Measurements from ENCODE around the gene CADPS2. TPM values are rescaled to one million over a fixed set of nuclear protein-coding genes. Genes with fewer than 3 reads are reported as not detected.

CADPS2 gene
- total RNA-seq (2022) (14.1 and 16.4 TPM in 2 replicates), Bru-seq, nascent RNA (percentile 67 among the genes with signal in this experiment), BruChase-seq, experiment 1, labeled RNA remaining after a 6-hour chase (percentile 49 among the genes with signal in this experiment), BruChase-seq, experiment 2, labeled RNA remaining after a 2-hour chase (percentile 49 among the genes with signal in this experiment)
- long read RNA-seq, partial matches to known transcripts = 5 of 16 reads
- long read RNA-seq, other reads (novel, unspliced or antisense) = 11 of 16 reads

GRCh38 chr7:122886357-122887081 is at the start of gene CADPS2:
CADPS2 (minus strand) TSS chr7:122886460; CDS start chr7:122886337, 123 bp downstream.
- Mint-ChIP-seq H3K4me1 (ENCODE audit: low read depth, unreplicated experiment) (peaks cover 18% of the 10 kb centered on the region), H3K4me3 (ENCODE audit: low read depth, unreplicated experiment) (peak within 1 kb of the TSS; percentile 95), H3K27ac (ENCODE audit: unreplicated experiment) (peak within 1 kb of the TSS; percentile 81), H3K27me3 (ENCODE audit: unreplicated experiment) (no peaks in the 10 kb centered on the region), H3K9me3 (ENCODE audit: low read depth, unreplicated experiment) (no peaks in the 10 kb centered on the region), H3K36me3 (ENCODE audit: insufficient read depth, unreplicated experiment) (peaks cover 24% of the 10 kb centered on the region)
- no TSS peak for BruUV-seq (replicated peaks)
- peak; percentile 91 for DNase-seq
- TF ChIP-seq CTCF (IDR thresholded peaks at IDR 0.05; ENCODE audit: unreplicated experiment) = no peak
- CTCF ChIA-PET = interaction anchor here (1.1 to 1.4 kb wide), 3 partner anchors 16 to 336 kb away, joined by 3 read pairs; no protein-coding TSS in a partner anchor
- intact Hi-C loops (cut with micrococcal nuclease; ENCODE audit: unreplicated experiment) = loop anchor here (2.0 to 5.0 kb wide), 4 partner anchors 84 to 480 kb away; no protein-coding TSS in a partner anchor

GRCh38 chr7:122935620-122936019 is 49.4 kb upstream of the CADPS2 start:
- H3K4me1 Mint-ChIP-seq (ENCODE audit: low read depth, unreplicated experiment) = no peaks in the 10 kb centered on the region
- DNase-seq = no peak
- H3K9me3 Mint-ChIP-seq (ENCODE audit: low read depth, unreplicated experiment) = no peaks in the 10 kb centered on the region
- no peaks in the 10 kb centered on the region for H3K36me3 Mint-ChIP-seq (ENCODE audit: insufficient read depth, unreplicated experiment)
- no peak overlapping the region for H3K4me3 Mint-ChIP-seq (ENCODE audit: low read depth, unreplicated experiment)
- intact Hi-C loops (cut with micrococcal nuclease; ENCODE audit: unreplicated experiment) = no loop called here
- no TSS peak for BruUV-seq (replicated peaks)
- no peaks in the 10 kb centered on the region for H3K27me3 Mint-ChIP-seq (ENCODE audit: unreplicated experiment)
- CTCF ChIA-PET = no interaction called here
- no peak for TF ChIP-seq CTCF (IDR thresholded peaks at IDR 0.05; ENCODE audit: unreplicated experiment)
- H3K27ac Mint-ChIP-seq (ENCODE audit: unreplicated experiment) = no peak overlapping the region

GRCh38 chr7:122919643-122920181 is 33.5 kb upstream of the CADPS2 start:
- DNase-seq = no peak
- intact Hi-C loops (cut with micrococcal nuclease; ENCODE audit: unreplicated experiment) = no loop called here
- no peak for TF ChIP-seq CTCF (IDR thresholded peaks at IDR 0.05; ENCODE audit: unreplicated experiment)
- Mint-ChIP-seq H3K4me1 (ENCODE audit: low read depth, unreplicated experiment) (peaks cover 12% of the 10 kb centered on the region), H3K27ac (ENCODE audit: unreplicated experiment) (no peak overlapping the region), H3K9me3 (ENCODE audit: low read depth, unreplicated experiment) (no peaks in the 10 kb centered on the region), H3K4me3 (ENCODE audit: low read depth, unreplicated experiment) (no peak overlapping the region), H3K27me3 (ENCODE audit: unreplicated experiment) (no peaks in the 10 kb centered on the region), H3K36me3 (ENCODE audit: insufficient read depth, unreplicated experiment) (no peaks in the 10 kb centered on the region)
- CTCF ChIA-PET = interaction anchor here (0.6 kb wide), 2 partner anchors 283 to 367 kb away, joined by 5 to 6 read pairs; no protein-coding TSS in a partner anchor
- no TSS peak for BruUV-seq (replicated peaks)

- no peak for DNase-seq
- no peak for TF ChIP-seq CTCF (IDR thresholded peaks at IDR 0.05; ENCODE audit: unreplicated experiment)
- CTCF ChIA-PET = no interaction called here
Measured at GRCh38 chr7:122914812-122915211, 28.6 kb upstream of the CADPS2 start.

More at GRCh38 chr7:122914812-122915211, 28.6 kb upstream of the CADPS2 start:
- H3K4me3 Mint-ChIP-seq (ENCODE audit: low read depth, unreplicated experiment) = no peak overlapping the region
- no peaks in the 10 kb centered on the region for H3K27me3 Mint-ChIP-seq (ENCODE audit: unreplicated experiment)
- no peaks in the 10 kb centered on the region for H3K9me3 Mint-ChIP-seq (ENCODE audit: low read depth, unreplicated experiment)
- H3K27ac Mint-ChIP-seq (ENCODE audit: unreplicated experiment) = no peak overlapping the region
- H3K4me1 Mint-ChIP-seq (ENCODE audit: low read depth, unreplicated experiment) = peaks cover 12% of the 10 kb centered on the region
- no peaks in the 10 kb centered on the region for H3K36me3 Mint-ChIP-seq (ENCODE audit: insufficient read depth, unreplicated experiment)
- no TSS peak for BruUV-seq (replicated peaks)
- intact Hi-C loops (cut with micrococcal nuclease; ENCODE audit: unreplicated experiment) = no loop called here

Data from Calu3 (cell line).